Smooth muscle cell of the brain vasculature (primary cell): ENCODE measurements around the gene CDT1.
A peak's percentile ranks its signal among the peaks of the same experiment; 100 is the strongest.

Source experiments
- DNase-seq: peaks from one replicate; pipeline ENCODE4 v3.0.0-alpha.2; 2012; ENCODE audit warnings: low read depth, low spot score

CDT1 gene

GRCh38 chr16:88856122-88856827 lies 52.7 kb downstream of the CDT1 start:
- DNase-seq, result no peak

- peak; percentile 81 for DNase-seq
Measured at GRCh38 chr16:88856828-88857727, 53.5 kb downstream of the CDT1 start, which contains the start of the genes GALNS and TRAPPC2L. GALNS (minus strand) TSS chr16:88856947; CDS start chr16:88856877, 70 bp downstream. TRAPPC2L (plus strand) TSS chr16:88857127; CDS start chr16:88857151, 24 bp downstream.

GRCh38 chr16:88857728-88858339 lies 54.2 kb downstream of the CDT1 start:
- peak; percentile 28 for DNase-seq
